Measurements from ENCODE around the gene POSTN. TPM values are rescaled to one million over a fixed set of nuclear protein-coding genes. Genes with fewer than 3 reads are reported as not detected.

POSTN gene
- total RNA-seq, 3 donors from 2014 or later (not counting 1 experiment from before 2014, with no cell fraction given) = not detected

DNA sequence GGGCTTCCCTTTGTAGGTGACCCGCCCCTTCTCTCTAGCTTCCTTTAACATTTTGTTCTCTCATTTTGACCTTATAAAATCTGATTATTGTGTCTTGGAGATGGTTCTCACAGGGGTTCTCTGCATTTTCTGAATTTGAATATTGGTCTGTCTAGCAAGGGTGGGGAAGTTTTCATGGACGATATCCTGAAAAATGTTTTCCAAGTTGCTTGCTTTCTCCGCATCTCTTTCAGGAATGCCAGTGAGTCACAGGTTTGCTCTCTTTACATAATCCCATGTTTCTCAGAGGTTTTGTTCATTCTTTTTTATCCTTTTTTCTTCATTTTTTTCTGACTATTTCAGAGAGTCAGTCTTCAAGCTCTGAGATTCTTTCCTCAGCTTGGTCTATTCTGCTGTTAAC, 53.6 kb downstream of the POSTN start:
- no peak for ATAC-seq
- Histone ChIP-seq H3K9me3 (ENCODE audit: control insufficient read depth, insufficient read depth, low read length) (peaks cover 21% of the 10 kb centered on the region), H3K4me1 (ENCODE audit: control insufficient read depth, insufficient read depth, low read length) (no peaks in the 10 kb centered on the region), H3K27ac (ENCODE audit: low read length) (no peak overlapping the region), H3K4me3 (ENCODE audit: low read length) (no peak overlapping the region), H3K36me3 (ENCODE audit: control insufficient read depth, insufficient read depth, low read length) (no peaks in the 10 kb centered on the region), H3K27me3 (ENCODE audit: control insufficient read depth, insufficient read depth, low read length) (no peaks in the 10 kb centered on the region)
- Mint-ChIP-seq H3K9me3 (peaks cover 24 to 32% of the 10 kb centered on the region in 2 donors), H3K36me3 (peaks cover 24% of the 10 kb centered on the region), H3K4me3 (no peak overlapping the region), H3K4me1 (no peaks in the 10 kb centered on the region), H3K27ac (no peak overlapping the region), H3K27me3 (ENCODE audit: low read depth in 2 of 2) (no peaks in the 10 kb centered on the region)
- DNase-seq = no peak
- TF ChIP-seq, protein P1, sequence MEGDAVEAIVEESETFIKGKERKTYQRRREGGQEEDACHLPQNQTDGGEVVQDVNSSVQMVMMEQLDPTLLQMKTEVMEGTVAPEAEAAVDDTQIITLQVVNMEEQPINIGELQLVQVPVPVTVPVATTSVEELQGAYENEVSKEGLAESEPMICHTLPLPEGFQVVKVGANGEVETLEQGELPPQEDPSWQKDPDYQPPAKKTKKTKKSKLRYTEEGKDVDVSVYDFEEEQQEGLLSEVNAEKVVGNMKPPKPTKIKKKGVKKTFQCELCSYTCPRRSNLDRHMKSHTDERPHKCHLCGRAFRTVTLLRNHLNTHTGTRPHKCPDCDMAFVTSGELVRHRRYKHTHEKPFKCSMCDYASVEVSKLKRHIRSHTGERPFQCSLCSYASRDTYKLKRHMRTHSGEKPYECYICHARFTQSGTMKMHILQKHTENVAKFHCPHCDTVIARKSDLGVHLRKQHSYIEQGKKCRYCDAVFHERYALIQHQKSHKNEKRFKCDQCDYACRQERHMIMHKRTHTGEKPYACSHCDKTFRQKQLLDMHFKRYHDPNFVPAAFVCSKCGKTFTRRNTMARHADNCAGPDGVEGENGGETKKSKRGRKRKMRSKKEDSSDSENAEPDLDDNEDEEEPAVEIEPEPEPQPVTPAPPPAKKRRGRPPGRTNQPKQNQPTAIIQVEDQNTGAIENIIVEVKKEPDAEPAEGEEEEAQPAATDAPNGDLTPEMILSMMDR (IDR thresholded peaks at IDR 0.05) = no peak
- 79% methylated on average over 2 of the region's 3 CpGs for WGBS (ENCODE audit: insufficient coverage)
- intact Hi-C loops (cut with micrococcal nuclease) = no loop called here

DNA sequence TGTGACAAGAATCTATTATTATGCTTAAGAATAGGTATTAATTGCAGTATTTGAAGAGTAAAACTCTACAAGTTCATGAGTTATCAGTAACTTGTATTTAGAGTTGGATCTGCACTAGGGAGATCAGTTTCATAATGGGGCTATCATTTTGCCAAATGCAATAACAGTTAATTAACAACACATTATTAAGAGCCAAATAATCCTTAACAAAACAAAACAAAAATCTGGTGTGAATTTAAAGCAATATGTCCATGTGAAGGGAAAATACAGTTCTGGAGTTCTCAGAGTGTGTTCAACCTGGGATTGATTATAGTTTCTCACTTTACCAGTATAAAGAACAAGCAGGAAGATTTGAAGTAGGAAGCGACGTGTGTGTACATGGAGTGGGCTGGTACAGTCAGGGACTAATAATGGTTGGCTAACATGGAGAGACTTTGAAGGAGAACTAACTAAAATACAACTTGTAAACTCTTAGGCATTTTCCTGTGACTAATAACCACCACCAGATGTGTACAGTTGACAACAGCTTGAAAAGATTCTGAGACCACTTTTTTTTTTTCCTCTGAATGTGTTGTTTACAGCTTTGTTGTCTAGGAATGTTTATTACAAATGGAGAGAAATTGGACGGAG, 58.5 kb downstream of the POSTN start:
- no peaks in the 10 kb centered on the region for H3K36me3 ChIP-seq (ENCODE audit: control insufficient read depth, insufficient read depth, low read length)
- WGBS (ENCODE audit: insufficient coverage) = 94% methylated on average over 2 of the region's 3 CpGs
- H3K4me3 Mint-ChIP-seq = no peak overlapping the region
- H3K9me3 ChIP-seq (ENCODE audit: control insufficient read depth, insufficient read depth, low read length) = peaks cover 6% of the 10 kb centered on the region
- no peaks in the 10 kb centered on the region for H3K4me1 Mint-ChIP-seq
- no peaks in the 10 kb centered on the region for H3K27me3 Mint-ChIP-seq (ENCODE audit: low read depth in 2 of 2)
- peaks cover 27% of the 10 kb centered on the region for H3K36me3 Mint-ChIP-seq
- no peak overlapping the region for H3K4me3 ChIP-seq (ENCODE audit: low read length)
- DNase-seq = no peak
- intact Hi-C loops (cut with micrococcal nuclease) = no loop called here
- H3K9me3 Mint-ChIP-seq = peaks cover 28 to 46% of the 10 kb centered on the region in 2 donors
- TF ChIP-seq, protein P1 (IDR thresholded peaks at IDR 0.05) = no peak
- no peak overlapping the region for H3K27ac ChIP-seq (ENCODE audit: low read length)
- H3K4me1 ChIP-seq (ENCODE audit: control insufficient read depth, insufficient read depth, low read length) = no peaks in the 10 kb centered on the region
- no peak overlapping the region for H3K27ac Mint-ChIP-seq
- no peaks in the 10 kb centered on the region for H3K27me3 ChIP-seq (ENCODE audit: control insufficient read depth, insufficient read depth, low read length)
- no peak for ATAC-seq

DNA sequence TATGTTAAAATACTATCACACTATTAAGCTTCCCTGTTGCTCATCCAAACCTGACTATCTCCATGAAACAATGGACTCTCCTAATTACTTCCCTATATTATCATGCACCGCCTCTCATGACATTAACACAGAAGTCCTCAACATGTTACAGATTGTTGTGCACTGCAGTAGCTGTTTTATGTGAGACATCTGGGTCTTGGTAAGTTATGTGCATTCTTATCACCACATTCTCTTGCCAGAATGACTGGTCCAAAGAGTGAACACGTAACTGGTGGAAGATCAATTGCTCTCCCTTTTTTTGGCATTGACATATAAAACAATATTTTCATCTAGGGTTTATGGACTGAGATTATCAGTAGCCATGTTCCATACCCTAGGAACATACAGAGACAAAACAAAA, 59.4 kb downstream of the POSTN start:
- Mint-ChIP-seq H3K9me3 (peaks cover 26 to 41% of the 10 kb centered on the region in 2 donors), H3K27me3 (ENCODE audit: low read depth in 2 of 2) (no peaks in the 10 kb centered on the region), H3K4me1 (no peaks in the 10 kb centered on the region), H3K27ac (no peak overlapping the region), H3K4me3 (no peak overlapping the region), H3K36me3 (peaks cover 22% of the 10 kb centered on the region)
- H3K9me3 ChIP-seq (ENCODE audit: control insufficient read depth, insufficient read depth, low read length) = peaks cover 2% of the 10 kb centered on the region
- no peaks in the 10 kb centered on the region for H3K36me3 ChIP-seq (ENCODE audit: control insufficient read depth, insufficient read depth, low read length)
- no peaks in the 10 kb centered on the region for H3K27me3 ChIP-seq (ENCODE audit: control insufficient read depth, insufficient read depth, low read length)
- TF ChIP-seq, protein P1 (IDR thresholded peaks at IDR 0.05) = no peak
- WGBS (ENCODE audit: insufficient coverage) = 71% methylated on average over 2 of the region's 2 CpGs
- H3K4me1 ChIP-seq (ENCODE audit: control insufficient read depth, insufficient read depth, low read length) = no peaks in the 10 kb centered on the region
- ATAC-seq (no peak), DNase-seq (no peak)
- H3K4me3 ChIP-seq (ENCODE audit: low read length) = no peak overlapping the region
- no peak overlapping the region for H3K27ac ChIP-seq (ENCODE audit: low read length)
- intact Hi-C loops (cut with micrococcal nuclease) = no loop called here

DNA sequence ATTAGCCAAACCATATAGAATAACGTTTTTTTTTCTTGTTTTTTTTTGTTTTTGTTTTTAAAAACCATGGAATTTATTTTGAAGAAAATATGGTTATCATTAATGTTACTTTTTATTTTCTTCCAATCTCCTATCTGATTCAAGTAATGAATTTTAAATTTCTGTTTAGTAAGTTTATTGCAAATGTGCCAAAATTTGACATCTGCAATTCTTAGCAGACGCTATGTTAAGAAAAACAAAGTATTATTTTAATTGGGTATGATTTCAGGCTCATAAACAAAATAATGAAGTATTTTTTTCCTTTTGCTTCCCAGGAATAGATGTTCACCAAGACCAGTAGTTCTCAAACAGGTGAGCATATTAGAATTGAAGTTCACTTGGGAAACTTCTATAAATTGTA, 63.1 kb downstream of the POSTN start:
- no peaks in the 10 kb centered on the region for H3K27me3 ChIP-seq (ENCODE audit: control insufficient read depth, insufficient read depth, low read length)
- H3K4me3 ChIP-seq (ENCODE audit: low read length) = no peak overlapping the region
- no peaks in the 10 kb centered on the region for H3K36me3 ChIP-seq (ENCODE audit: control insufficient read depth, insufficient read depth, low read length)
- no peak overlapping the region for H3K27ac ChIP-seq (ENCODE audit: low read length)
- H3K27ac Mint-ChIP-seq = no peak overlapping the region
- no peaks in the 10 kb centered on the region for H3K27me3 Mint-ChIP-seq (ENCODE audit: low read depth in 2 of 2)
- no CpG with 5 or more reads among the region's 2 CpGs for WGBS (ENCODE audit: insufficient coverage)
- H3K36me3 Mint-ChIP-seq = peaks cover 14% of the 10 kb centered on the region
- TF ChIP-seq, protein P1 (IDR thresholded peaks at IDR 0.05) = no peak
- DNase-seq (no peak), ATAC-seq (no peak)
- H3K9me3 Mint-ChIP-seq = peaks cover 16 to 35% of the 10 kb centered on the region in 2 donors
- H3K4me1 ChIP-seq (ENCODE audit: control insufficient read depth, insufficient read depth, low read length) = no peaks in the 10 kb centered on the region
- no peak overlapping the region for H3K4me3 Mint-ChIP-seq
- peaks cover 2% of the 10 kb centered on the region for H3K9me3 ChIP-seq (ENCODE audit: control insufficient read depth, insufficient read depth, low read length)
- intact Hi-C loops (cut with micrococcal nuclease) = no loop called here
- no peaks in the 10 kb centered on the region for H3K4me1 Mint-ChIP-seq

Measured in natural killer cell (primary cell).